Measurements from ENCODE around the gene SYNDIG1. TPM values are rescaled to one million over a fixed set of nuclear protein-coding genes. Genes with fewer than 3 reads are reported as not detected.

The SYNDIG1 gene
- polyA plus RNA-seq, 1 of the 3 experiments (the other 2 are of a cell fraction): not detected

DNA sequence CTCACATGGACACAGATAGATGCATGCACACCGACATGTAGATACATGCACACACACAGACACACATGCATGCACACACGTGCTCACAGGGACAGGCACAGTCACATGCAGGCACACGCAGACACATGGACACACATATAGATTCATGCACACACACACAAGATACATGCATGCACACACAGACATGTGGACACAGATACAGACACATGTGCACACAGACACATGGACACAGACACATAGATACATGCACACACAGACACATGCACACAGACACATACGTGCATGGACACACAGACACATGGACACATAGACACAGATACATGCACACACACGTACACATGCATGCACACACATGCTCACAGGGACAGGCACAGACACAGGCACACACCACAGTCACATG is 19.8 kb downstream of the SYNDIG1 start:
- 47% methylated on average over 5 of the region's 5 CpGs for WGBS (ENCODE audit: low lambda C conversion rate)
- Histone ChIP-seq H3K4me3 (ENCODE audit: low read depth in 2 of 2, low read length in 1 of 2) (no peak overlapping the region), H3K27ac (ENCODE audit: low read depth in 2 of 2, low read length in 1 of 2) (no peak overlapping the region), H3K4me2 (no peak overlapping the region), H4K20me1 (ENCODE audit: insufficient read depth) (no peaks in the 10 kb centered on the region), H3K79me2 (ENCODE audit: insufficient read depth) (no peaks in the 10 kb centered on the region), H2AFZ (ENCODE audit: low read depth) (no peak overlapping the region), H3K27me3 (ENCODE audit: insufficient read depth) (no peaks in the 10 kb centered on the region), H3K9me3 (no peaks in the 10 kb centered on the region), H3K4me1 (ENCODE audit: control insufficient read depth in 1 of 2, insufficient read depth in 2 of 2, low read depth in 1 of 2, low read length in 1 of 2) (no peaks in the 10 kb centered on the region), H3K36me3 (replicated peaks in 1 of 2; ENCODE audit: control insufficient read depth in 1 of 2, insufficient read depth in 2 of 2, low read length in 1 of 2) (no peaks in the 10 kb centered on the region), H3K9ac (no peak overlapping the region), H3K9me2 (no peaks in the 10 kb centered on the region), H3F3A (replicated peaks; ENCODE audit: insufficient read depth) (no peaks in the 10 kb centered on the region)
- ChIA-PET CTCF (interaction anchor here (1.2 kb wide), 1 partner anchor 12 kb away, joined by 3 read pairs; no protein-coding TSS in a partner anchor), POLR2A (no interaction called here)
- no peak for TF ChIP-seq GABPA (IDR thresholded peaks at IDR 0.05; ENCODE audit: low read depth)
- TF ChIP-seq MXI1 (IDR thresholded peaks at IDR 0.05; ENCODE audit: low read depth, low read length): no peak
- no peak for TF ChIP-seq EP300 (IDR thresholded peaks at IDR 0.05; ENCODE audit: borderline replicate concordance in 1 of 2, low read depth in 1 of 2, low read length in 1 of 2)
- TF ChIP-seq, protein P1, sequence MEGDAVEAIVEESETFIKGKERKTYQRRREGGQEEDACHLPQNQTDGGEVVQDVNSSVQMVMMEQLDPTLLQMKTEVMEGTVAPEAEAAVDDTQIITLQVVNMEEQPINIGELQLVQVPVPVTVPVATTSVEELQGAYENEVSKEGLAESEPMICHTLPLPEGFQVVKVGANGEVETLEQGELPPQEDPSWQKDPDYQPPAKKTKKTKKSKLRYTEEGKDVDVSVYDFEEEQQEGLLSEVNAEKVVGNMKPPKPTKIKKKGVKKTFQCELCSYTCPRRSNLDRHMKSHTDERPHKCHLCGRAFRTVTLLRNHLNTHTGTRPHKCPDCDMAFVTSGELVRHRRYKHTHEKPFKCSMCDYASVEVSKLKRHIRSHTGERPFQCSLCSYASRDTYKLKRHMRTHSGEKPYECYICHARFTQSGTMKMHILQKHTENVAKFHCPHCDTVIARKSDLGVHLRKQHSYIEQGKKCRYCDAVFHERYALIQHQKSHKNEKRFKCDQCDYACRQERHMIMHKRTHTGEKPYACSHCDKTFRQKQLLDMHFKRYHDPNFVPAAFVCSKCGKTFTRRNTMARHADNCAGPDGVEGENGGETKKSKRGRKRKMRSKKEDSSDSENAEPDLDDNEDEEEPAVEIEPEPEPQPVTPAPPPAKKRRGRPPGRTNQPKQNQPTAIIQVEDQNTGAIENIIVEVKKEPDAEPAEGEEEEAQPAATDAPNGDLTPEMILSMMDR (IDR thresholded peaks at IDR 0.05): no peak
- no peak for TF ChIP-seq FOXM1 (IDR thresholded peaks at IDR 0.05; ENCODE audit: low read depth)
- no peak for TF ChIP-seq NFIC (IDR thresholded peaks at IDR 0.05; ENCODE audit: borderline replicate concordance)
- no peak for TF ChIP-seq FOXJ3 (CRISPR knock-in tag; IDR thresholded peaks at IDR 0.05)
- TF ChIP-seq EZH2phosphoT487 (IDR thresholded peaks at IDR 0.05; ENCODE audit: borderline replicate concordance, low read depth): no peak
- TF ChIP-seq, protein P2, sequence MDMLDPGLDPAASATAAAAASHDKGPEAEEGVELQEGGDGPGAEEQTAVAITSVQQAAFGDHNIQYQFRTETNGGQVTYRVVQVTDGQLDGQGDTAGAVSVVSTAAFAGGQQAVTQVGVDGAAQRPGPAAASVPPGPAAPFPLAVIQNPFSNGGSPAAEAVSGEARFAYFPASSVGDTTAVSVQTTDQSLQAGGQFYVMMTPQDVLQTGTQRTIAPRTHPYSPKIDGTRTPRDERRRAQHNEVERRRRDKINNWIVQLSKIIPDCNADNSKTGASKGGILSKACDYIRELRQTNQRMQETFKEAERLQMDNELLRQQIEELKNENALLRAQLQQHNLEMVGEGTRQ (IDR thresholded peaks at IDR 0.05; ENCODE audit: borderline replicate concordance, low read depth, low read length): no peak
- TF ChIP-seq RXRA (IDR thresholded peaks at IDR 0.05; ENCODE audit: borderline replicate concordance, low read depth): no peak
- TF ChIP-seq SIN3A (IDR thresholded peaks at IDR 0.05; ENCODE audit: borderline replicate concordance, low read depth, low read length): no peak
- TF ChIP-seq GATA2 (CRISPR knock-in tag; IDR thresholded peaks at IDR 0.05): no peak
- no peak for DNase-seq

DNA sequence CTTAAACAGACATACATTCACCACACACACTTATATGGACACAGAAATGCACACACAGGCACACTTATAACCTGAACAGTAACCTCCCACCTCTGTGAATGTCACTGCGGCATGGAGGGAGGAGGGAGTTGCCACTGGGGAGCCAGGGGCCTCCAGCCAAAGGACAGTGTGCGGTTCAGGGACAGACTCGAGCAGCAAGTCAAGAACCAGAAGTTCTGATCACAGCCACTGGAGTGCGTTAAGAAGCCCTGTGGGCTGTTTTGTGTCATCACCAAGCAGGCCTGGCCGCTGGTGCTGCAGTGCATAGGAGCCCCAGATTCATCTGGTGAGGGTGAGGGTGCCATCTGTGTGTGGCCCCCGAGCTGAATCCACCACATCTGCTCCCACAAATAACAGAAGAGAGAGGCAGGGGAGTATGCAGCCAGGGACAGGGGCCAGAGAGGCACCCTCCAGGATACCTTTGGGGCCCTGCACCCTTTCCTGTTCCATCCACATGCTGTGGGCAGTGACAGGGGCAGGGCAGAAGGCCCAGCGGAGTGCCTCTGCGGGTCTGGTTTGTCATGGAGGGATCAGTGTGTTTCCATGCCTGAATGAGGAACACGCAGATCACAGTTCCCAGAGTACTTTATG is 20.3 kb downstream of the SYNDIG1 start:
- Histone ChIP-seq H3K4me1 (ENCODE audit: control insufficient read depth in 1 of 2, insufficient read depth in 2 of 2, low read depth in 1 of 2, low read length in 1 of 2) (no peaks in the 10 kb centered on the region), H3K9me2 (no peaks in the 10 kb centered on the region), H3K4me3 (ENCODE audit: low read depth in 2 of 2, low read length in 1 of 2) (no peak overlapping the region), H3K27ac (ENCODE audit: low read depth in 2 of 2, low read length in 1 of 2) (no peak overlapping the region), H3K4me2 (no peak overlapping the region), H4K20me1 (ENCODE audit: insufficient read depth) (no peaks in the 10 kb centered on the region), H3K9ac (no peak overlapping the region), H3K9me3 (no peaks in the 10 kb centered on the region), H3K27me3 (ENCODE audit: insufficient read depth) (no peaks in the 10 kb centered on the region), H3K36me3 (replicated peaks in 1 of 2; ENCODE audit: control insufficient read depth in 1 of 2, insufficient read depth in 2 of 2, low read length in 1 of 2) (no peaks in the 10 kb centered on the region), H3K79me2 (ENCODE audit: insufficient read depth) (no peaks in the 10 kb centered on the region), H3F3A (replicated peaks; ENCODE audit: insufficient read depth) (no peaks in the 10 kb centered on the region), H2AFZ (ENCODE audit: low read depth) (no peak overlapping the region)
- TF ChIP-seq, protein P1 (IDR thresholded peaks at IDR 0.05): no peak
- TF ChIP-seq TEAD4 (IDR thresholded peaks at IDR 0.05; ENCODE audit: borderline replicate concordance, insufficient read depth) (no peak), NFIC (IDR thresholded peaks at IDR 0.05; ENCODE audit: borderline replicate concordance) (no peak), MEF2A (IDR thresholded peaks at IDR 0.05; ENCODE audit: borderline replicate concordance, low read depth) (no peak), SMC3 (IDR thresholded peaks at IDR 0.05; ENCODE audit: low read depth, low read length) (no peak), EZH2phosphoT487 (IDR thresholded peaks at IDR 0.05; ENCODE audit: borderline replicate concordance, low read depth) (no peak), RXRA (IDR thresholded peaks at IDR 0.05; ENCODE audit: borderline replicate concordance, low read depth) (no peak)
- ChIA-PET POLR2A (no interaction called here), CTCF (interaction anchor here (1.3 kb wide), 1 partner anchor 8 kb away, joined by 4 read pairs; no protein-coding TSS in a partner anchor)
- no peak for DNase-seq
- WGBS (ENCODE audit: low lambda C conversion rate): 53% methylated on average over 9 of the region's 9 CpGs

Data from SK-N-SH (cell line).